ENCODE results near the gene OR51A4.

Gene OR51A4

GRCh38 chr11:4903484-4903883 lies 43.9 kb downstream of the OR51A4 start, which contains the start of gene OR51A7:
Gene OR51A7 (plus strand): TSS chr11:4903783. CDS start chr11:4907370, 3,587 bp downstream.
- no peak within 1 kb of the TSS for H3K4me3 ChIP-seq (ENCODE audit: low read depth, low read length)
- TF ChIP-seq CTCF (IDR thresholded peaks at IDR 0.05; ENCODE audit: low read depth, low read length): no peak

More at GRCh38 chr11:4903484-4903883, 43.9 kb downstream of the OR51A4 start, which contains the start of gene OR51A7:
- DNase-seq: no peak
- H3K4me1 ChIP-seq: no peaks in the 10 kb centered on the region
- H3K9me3 ChIP-seq: no peaks in the 10 kb centered on the region
- no peaks in the 10 kb centered on the region for H3K27me3 ChIP-seq
- no peaks in the 10 kb centered on the region for H3K36me3 ChIP-seq

All from BE2C (cell line).